Activated naive CD4-positive, alpha-beta T cell treated with anti-CD3 and anti-CD28 coated beads, Interleukin-2, amount 50 U/mL, for 72 hours (primary cell): ENCODE results near the gene PTPRE. TPM values are rescaled to one million over a fixed set of nuclear protein-coding genes. Genes with fewer than 3 reads are reported as not detected.
A peak's percentile ranks its signal among the peaks of the same experiment; 100 is the strongest.

ENCODE experiments used
- ATAC-seq, 2 donors: fragments of 150-1000 bp; cut with Tn5 transposase; 2 replicates each; pipeline ENCODE4 v1.10.0; 2021; ENCODE audit warnings: mild to moderate bottlenecking in 2 of 2, moderate library complexity in 2 of 2
- DNase-seq, 2 donors: peaks; one replicate each; pipeline ENCODE4 v3.0.0; 2021 to 2022; ENCODE audit warnings: low spot score in 2 of 2
- H3K27ac Mint-ChIP-seq, 2 donors: one replicate each; pipeline ENCODE4 v1.8.0; 2022; ENCODE audit warnings: mild to moderate bottlenecking in 2 of 2, mixed read lengths in 2 of 2
- H3K36me3 Mint-ChIP-seq, 2 donors: one replicate each; pipeline ENCODE4 v1.8.0; 2022; ENCODE audit warnings: mixed read lengths in 2 of 2
- H3K9me3 Mint-ChIP-seq, 2 donors: one replicate each; pipeline ENCODE4 v1.8.0; 2022; ENCODE audit warnings: mixed read lengths in 2 of 2
- total RNA-seq, 2 donors: library from RNA; stranded (reverse); gene quantifications; one replicate each; pipeline ENCODE4 v1.2.3, GENCODE V29; 2022

PTPRE gene
- total RNA-seq, 2 donors from 2014 or later, result 28.4 to 55.5 TPM

DNA sequence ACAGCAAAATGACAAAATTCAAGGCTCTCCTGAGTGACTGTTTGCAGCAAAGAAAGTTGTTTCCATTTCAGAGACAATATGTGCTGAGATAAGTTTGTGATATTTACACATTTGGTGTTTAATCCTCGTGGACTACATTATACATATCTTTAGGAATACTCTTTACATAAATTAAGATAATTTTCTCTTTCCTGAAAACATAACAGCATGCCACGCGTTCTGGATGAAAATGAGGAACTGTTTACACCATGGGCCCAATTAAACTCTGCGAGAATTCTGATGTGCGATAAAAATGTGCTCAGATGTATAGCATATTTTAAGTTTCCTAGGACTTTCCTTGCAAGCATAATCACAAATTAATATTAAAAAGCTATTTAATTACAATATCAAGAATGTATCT, 26.4 kb downstream of the PTPRE start:
- DNase-seq (no peak), ATAC-seq (no peak)
- no peaks in the 10 kb centered on the region for H3K9me3 Mint-ChIP-seq
- H3K36me3 Mint-ChIP-seq, result no peaks in the 10 kb centered on the region
- H3K27ac Mint-ChIP-seq, result no peak overlapping the region

DNA sequence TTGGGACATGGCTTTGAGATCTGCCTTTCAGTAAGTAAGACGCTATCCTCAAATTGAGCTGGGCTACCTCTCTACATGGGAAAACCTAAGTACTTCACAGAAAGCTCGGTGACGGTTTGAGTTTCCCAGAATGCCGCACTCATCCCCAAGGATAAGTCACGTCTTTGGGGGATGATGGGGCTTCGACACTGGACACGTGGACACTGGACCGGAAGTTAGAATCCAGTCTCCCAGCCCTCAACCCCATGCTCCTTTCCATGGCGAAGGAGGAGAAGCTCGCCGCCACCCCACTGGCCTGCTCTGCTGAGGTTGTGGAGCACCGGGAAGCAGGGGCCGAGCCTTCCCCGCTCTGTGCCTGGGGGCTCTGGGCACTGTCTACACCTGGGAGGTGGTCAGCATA, 27.5 kb downstream of the PTPRE start:
- Mint-ChIP-seq H3K27ac (no peak overlapping the region), H3K9me3 (no peaks in the 10 kb centered on the region), H3K36me3 (no peaks in the 10 kb centered on the region)
- no peak for ATAC-seq
- no peak for DNase-seq

DNA sequence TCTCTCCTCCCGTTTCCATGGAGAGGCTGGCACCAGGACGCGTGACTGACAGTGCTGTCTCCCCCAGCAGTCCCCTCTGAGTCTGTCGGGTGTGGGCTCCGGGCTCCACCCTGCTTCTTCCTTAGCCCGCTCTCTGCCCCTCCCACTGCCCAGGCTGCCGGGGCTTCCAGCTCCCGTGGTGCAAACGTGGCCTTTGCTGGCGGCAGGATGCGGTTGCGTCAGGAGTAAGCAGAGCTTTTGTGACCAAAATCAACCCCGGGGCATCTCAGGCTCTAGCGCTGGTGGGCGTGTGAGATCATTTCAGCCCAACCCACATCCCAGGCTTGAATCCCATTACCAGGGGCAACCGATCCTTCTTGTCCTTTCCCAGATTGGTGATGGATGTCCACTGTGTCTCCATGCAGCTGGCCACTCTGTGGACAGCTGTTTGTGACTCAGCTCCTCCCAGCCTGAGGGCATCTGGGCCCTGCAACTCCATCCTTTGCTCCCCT, 28.2 kb downstream of the PTPRE start:
- H3K9me3 Mint-ChIP-seq, result no peaks in the 10 kb centered on the region
- ATAC-seq (no peak), DNase-seq (no peak)
- peak overlapping the region in 1 of 2 donors; percentile 43 for H3K27ac Mint-ChIP-seq
- no peaks in the 10 kb centered on the region for H3K36me3 Mint-ChIP-seq

DNA sequence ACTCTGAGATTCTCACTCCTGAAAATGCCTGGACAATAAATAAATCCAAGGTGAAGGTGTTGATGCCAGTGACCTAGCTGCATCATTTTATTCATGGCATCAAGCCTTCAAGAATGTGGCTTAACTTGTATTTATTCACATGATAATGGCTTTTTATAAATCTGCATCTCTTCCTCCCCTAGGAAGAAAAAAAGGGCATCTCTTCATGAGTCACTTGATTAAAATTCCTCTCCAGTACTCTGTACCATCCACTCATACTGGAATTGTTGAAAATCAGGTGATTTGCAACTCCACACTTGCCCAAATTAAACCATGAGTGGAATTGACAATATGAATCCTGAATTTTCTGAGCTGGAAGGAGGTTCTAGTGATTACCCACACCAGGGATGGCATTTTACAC, 30.2 kb downstream of the PTPRE start:
- Mint-ChIP-seq H3K9me3 (no peaks in the 10 kb centered on the region), H3K27ac (no peak overlapping the region), H3K36me3 (no peaks in the 10 kb centered on the region)
- DNase-seq, result no peak
- ATAC-seq, result no peak

DNA sequence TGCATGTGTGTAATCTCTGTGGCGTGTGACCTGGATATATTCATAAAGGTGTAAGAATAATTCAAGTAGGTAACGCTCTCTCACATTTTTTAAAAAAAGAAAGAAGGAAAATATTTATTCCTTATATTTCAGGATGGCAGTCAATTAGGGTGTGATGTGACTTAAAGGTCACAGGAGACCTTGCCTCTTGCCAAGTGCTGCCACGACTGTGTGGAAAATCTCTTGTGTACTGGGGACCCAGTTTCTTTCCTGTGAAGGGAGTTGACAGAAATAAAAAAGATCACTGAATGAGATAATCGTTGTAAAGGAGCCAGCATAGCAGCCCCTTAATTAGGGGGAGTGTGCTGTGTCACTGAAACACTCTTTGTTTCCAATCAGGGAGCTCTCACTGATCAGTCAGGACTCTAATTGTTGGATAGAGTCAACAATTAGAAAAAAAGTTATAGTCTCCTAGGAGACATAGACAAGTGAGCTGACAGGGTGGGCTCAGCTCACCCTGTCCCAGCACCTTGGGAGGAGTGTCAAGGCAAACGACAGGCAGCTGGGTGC, 31.1 kb downstream of the PTPRE start:
- ATAC-seq, result no peak
- Mint-ChIP-seq H3K9me3 (no peaks in the 10 kb centered on the region), H3K27ac (no peak overlapping the region), H3K36me3 (no peaks in the 10 kb centered on the region)
- DNase-seq, result no peak

DNA sequence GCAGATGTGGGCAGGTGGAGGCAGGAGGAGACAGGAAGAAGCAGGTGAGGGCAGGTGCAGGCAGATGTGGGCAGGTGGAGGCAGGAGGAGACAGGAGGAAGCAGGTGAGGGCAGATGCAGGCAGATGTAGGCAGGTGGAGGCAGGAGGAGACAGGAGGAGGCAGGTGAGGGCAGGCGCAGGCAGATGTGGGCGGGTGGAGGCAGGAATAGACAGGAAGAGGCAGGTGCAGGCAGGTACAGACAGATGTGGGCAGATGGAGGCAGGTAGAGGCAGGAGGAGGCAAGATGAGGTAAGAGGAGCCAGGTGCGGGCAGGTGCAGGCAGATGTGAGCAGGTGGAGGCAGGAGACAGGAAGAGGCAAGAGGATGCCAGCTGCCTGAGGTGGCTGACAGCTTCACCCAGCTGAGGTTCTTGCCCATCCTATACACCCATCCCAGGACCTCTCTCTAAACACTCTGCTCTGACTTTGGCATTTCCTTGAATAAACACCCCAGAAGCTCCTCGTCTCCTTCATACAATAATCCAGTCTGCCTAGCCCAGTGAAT, 33.0 kb downstream of the PTPRE start:
- Mint-ChIP-seq H3K9me3 (peaks cover 5 to 11% of the 10 kb centered on the region in 2 donors), H3K36me3 (no peaks in the 10 kb centered on the region), H3K27ac (peak overlapping the region in 1 of 2 donors; percentile 26)
- DNase-seq, result no peak
- no peak for ATAC-seq

DNA sequence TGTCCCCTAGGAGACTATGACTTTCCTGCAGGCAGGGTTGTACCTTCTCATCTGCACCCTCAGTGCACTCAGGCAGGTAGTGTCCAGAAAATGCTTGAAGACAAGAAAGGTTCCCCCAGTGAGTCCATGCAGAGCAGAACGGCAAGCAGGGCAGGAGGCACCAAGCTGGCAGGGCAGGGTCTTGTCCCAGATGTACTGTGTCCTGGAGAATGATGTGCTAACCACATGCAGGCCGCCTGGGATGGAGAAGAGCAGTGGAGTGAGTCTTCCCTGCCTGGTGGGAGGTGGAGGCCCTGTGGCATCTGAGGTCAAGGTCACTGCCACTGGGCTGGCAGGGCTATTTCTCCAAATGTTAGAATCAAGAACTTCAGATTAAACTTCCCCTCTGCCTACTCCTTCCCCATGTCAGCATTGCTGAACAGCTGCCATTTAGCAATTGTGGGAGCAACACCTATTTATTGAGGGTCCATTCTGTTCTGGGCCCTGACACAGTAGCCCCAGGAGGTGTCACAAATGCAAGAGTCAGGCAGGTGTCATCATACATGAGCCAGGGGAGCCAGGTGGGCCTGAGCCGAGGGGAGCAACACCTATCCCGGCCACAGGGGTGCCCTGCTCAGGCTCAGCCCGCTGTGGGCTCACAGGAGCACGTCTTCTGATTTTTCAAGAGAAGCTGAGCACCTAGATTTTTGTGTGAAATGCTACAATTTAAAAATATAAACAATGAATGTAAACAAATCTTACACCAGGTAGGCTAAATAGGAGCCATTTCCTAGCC, 34.1 kb downstream of the PTPRE start:
- peaks cover 5 to 11% of the 10 kb centered on the region in 2 donors for H3K9me3 Mint-ChIP-seq
- ATAC-seq (no peak), DNase-seq (no peak)
- no peaks in the 10 kb centered on the region for H3K36me3 Mint-ChIP-seq
- no peak overlapping the region for H3K27ac Mint-ChIP-seq

DNA sequence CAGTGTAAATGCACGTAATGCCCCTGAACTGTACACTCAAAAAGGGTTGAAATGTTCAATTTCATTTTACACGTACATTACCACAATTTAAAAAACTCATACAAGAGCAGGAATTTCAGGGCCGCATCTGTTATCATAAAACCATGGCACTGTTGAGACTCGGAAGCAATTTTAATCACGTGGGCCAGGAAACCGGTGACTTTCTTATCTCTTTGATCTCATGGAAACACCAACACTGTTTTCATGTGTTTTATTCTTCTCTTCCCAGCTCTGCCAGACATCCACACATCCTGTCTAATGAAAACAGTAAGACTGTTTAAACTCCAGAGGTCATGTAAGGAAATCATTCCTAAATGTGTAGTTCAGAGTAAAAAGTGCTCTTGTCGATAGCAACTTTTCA, 35.9 kb downstream of the PTPRE start:
- H3K9me3 Mint-ChIP-seq, result peaks cover 5 to 11% of the 10 kb centered on the region in 2 donors
- no peaks in the 10 kb centered on the region for H3K36me3 Mint-ChIP-seq
- DNase-seq, result no peak
- ATAC-seq, result no peak
- H3K27ac Mint-ChIP-seq, result no peak overlapping the region

DNA sequence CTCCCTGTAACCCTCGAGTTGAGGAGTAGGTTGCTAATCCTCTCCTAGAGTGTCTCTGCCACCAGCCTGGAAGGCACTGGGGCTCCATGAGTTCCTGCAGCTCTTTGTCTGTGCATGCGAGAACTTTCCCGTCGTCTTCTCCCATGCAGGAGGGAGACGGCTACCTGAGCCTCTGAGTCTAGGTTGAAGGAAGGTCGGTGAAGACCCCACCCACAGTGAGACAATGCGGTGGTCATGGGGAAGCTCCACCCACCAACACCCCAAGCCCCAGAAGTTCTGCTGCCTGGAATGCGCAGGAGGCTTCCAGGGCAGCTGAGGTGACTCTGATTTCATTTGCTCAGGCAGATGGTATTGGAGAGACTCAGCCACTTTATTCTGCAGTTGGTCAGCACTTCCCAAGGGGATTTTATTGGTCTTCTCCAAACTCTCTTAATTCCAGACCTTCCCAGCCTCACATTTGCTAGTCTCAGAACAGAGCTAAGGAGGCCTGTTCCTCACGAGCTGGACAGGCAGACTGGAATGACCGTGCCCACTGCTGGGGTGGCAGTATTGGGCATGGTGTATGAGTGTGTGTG, 36.5 kb downstream of the PTPRE start:
- Mint-ChIP-seq H3K36me3 (no peaks in the 10 kb centered on the region), H3K9me3 (peaks cover 5 to 11% of the 10 kb centered on the region in 2 donors), H3K27ac (peak overlapping the region in 1 of 2 donors; percentile 61)
- ATAC-seq (no peak), DNase-seq (no peak)

DNA sequence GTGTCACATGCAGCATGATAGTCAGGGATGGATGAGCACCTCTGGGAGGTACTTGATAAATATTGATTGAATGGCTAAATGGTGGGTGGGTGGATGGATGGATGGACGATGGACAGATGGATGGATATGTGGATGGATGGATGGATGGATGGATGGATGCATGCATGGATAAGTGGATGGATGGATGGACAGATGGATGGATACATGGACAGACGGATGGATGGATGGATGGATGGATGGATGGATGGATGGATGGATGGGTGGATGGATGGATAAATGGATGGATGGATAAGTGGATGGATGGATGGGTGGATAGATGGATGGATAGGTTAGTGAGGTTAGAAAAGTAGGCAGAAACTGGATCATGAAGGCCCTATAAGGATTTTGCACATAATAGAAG, 37.4 kb downstream of the PTPRE start:
- peaks cover 5 to 11% of the 10 kb centered on the region in 2 donors for H3K9me3 Mint-ChIP-seq
- peak overlapping the region in 1 of 2 donors; percentile 61 for H3K27ac Mint-ChIP-seq
- DNase-seq (no peak), ATAC-seq (no peak)
- no peaks in the 10 kb centered on the region for H3K36me3 Mint-ChIP-seq

DNA sequence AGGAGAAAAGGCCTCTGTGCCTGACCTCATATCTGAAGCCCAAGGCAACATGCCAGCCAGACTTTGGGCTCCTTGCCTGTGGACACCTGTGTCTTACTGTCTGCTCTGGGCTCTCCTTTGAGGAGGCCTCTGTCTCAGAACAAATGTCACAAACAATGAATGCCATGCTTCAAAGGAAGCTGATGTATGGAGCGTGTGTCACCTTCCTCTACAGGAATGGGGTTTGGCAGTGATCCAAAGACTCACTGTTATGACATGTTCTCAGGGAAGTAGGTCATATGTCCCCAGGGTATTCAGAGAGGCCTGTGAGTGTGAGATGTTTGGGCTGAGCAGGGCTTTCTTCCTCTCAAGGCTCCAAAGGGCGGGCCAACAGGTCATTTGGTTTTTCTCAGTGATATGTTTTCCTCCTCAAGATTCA, 38.4 kb downstream of the PTPRE start:
- ATAC-seq, result peak; percentile 89 to 90

DNA sequence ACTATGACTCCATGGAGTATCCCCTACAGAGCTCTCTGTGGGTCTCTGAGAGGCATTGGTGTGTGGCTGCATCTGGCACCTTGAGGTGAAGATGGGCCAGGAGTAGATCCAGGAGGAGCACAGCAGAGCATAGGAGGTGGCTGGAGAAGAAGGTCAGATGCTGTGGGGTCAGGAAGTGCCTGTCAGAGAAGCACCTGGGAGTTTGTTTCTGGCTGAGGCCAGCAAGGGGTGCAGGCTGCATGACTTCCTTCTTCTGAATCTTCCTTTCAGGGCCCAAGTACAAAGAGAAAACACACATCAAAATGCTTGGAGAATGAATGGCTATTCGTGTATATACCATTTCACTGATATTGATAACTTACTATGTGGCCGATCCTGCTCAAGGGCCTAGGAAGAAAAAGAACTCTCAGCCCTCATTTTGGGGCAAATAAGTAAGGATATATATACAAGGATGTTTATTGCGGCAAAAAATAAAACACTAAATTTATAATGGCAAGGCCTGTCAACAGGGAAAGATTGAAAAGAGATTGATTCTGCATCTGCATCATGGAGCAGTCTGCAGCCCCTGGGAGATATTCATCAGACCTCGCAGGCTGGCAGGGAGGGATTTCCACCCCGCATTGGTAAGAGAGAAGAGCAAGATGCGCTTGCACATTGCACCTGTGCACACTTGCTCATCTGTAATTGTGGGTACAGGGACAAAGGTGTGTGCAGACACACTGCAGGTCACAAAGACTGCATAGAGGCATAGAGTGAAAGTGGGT, 39.2 kb downstream of the PTPRE start:
- peak overlapping the region; percentile 61 to 70 for H3K27ac Mint-ChIP-seq

More for the DNA sequence above, 38.4 kb downstream of the PTPRE start:
- Mint-ChIP-seq H3K27ac (peak overlapping the region in 1 of 2 donors; percentile 61), H3K36me3 (no peaks in the 10 kb centered on the region), H3K9me3 (peaks cover 5 to 11% of the 10 kb centered on the region in 2 donors)
- peak in 1 of 2 donors; percentile 18 for DNase-seq

DNA sequence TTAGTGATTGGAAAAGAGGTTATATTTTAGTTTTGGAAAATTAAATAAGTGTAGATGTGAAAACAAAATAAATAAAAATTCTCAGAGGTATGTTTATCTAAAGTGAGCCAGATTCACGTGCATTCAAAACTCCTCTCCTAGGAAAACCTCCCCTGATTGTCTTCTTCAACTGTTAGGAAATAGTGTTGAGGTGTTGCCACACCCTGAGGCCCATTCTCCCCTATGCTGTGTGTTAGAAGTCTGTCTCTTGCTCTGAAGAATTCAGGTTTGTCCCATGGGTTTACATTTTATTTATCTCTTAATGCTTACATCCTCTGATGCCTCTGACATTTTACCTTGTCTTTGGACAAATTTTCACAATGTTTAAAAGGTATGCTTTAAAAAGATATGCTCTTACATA, 40.3 kb downstream of the PTPRE start:
- Mint-ChIP-seq H3K36me3 (no peaks in the 10 kb centered on the region), H3K9me3 (peaks cover 5 to 11% of the 10 kb centered on the region in 2 donors), H3K27ac (no peak overlapping the region)
- no peak for DNase-seq
- ATAC-seq, result no peak

More for the DNA sequence above, 39.2 kb downstream of the PTPRE start:
- ATAC-seq, result peak in 1 of 2 donors; percentile 27
- Mint-ChIP-seq H3K36me3 (no peaks in the 10 kb centered on the region), H3K9me3 (peaks cover 5 to 11% of the 10 kb centered on the region in 2 donors)
- DNase-seq, result no peak

DNA sequence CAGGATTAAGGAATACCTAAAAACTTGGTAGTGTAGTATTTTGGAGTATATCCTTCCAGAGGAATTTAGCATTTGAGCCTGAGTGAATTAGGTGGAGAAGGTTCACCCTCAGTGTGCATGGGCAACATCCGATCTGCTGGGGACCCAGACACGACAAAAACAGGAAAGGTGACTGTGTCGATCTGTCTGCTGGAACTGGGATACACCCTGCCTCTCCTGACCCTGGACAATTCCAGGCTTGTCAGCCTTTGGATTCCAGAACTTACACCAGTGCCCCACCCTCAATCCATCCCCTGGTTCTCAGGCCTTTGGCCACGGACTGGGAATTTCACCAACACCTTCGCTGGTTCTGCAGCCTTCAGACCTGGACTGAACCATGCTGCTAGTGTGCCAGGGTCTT, 41.9 kb downstream of the PTPRE start:
- no peak for DNase-seq
- no peak overlapping the region for H3K27ac Mint-ChIP-seq
- H3K9me3 Mint-ChIP-seq, result peaks cover 5 to 9% of the 10 kb centered on the region in 2 donors
- no peak for ATAC-seq
- no peaks in the 10 kb centered on the region for H3K36me3 Mint-ChIP-seq

DNA sequence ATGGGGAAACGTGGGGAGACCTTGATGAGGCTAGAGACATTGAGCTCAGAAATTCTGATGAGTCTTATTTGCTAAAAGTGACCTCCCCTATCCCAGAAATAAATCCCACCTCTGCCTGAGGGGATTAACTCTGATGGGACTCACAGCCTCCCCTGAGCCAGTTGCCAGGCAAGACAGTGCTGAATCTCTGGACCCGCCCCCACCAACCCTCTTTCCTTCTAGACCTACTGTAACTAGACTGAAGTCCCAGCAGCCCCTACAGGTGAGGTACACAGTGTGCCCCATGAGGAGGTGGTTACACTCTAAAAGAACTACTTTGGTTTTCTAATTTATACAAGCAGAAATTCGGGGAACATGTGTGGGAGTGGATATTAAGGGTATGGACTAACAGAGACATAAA, 42.9 kb downstream of the PTPRE start:
- no peak for DNase-seq
- no peaks in the 10 kb centered on the region for H3K9me3 Mint-ChIP-seq
- H3K36me3 Mint-ChIP-seq, result no peaks in the 10 kb centered on the region
- peak overlapping the region in 1 of 2 donors; percentile 47 for H3K27ac Mint-ChIP-seq
- ATAC-seq, result no peak

DNA sequence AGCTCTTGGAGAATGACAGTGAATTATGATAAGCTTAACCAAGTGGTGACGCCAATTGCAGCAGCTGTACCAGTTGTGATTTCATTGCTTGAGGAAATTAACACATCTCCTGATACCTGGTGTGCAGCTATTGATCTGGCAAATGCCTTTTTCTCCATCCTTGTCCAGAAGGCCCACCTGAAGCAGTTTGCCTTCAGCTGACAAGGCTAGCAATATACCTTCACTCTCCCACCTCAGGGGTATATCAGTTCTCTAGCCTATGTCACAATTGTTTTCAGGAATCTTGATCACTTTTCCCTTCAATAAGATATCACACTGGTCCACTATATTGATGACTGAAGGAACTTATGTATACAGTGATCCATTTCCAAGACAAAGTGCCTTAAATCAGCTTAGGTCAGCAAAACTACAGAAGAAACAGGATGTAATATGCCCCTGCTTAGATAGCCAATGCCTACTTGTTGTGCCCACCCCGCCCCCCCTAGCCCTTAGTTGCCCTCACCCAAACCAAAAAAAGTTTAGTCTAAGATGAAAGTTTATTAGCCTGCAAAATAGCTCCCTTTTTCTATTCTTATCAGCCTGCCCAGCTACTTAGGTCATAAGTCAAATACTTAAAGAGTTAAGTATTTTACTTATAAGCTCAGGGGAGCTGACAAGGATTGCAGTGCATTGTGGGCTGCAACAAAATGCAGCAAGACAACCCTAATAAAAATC, 45.1 kb downstream of the PTPRE start:
- DNase-seq (no peak), ATAC-seq (no peak)
- peaks cover 4% of the 10 kb centered on the region in 2 donors for H3K9me3 Mint-ChIP-seq
- peaks cover 0 to 5% of the 10 kb centered on the region in 2 donors for H3K36me3 Mint-ChIP-seq
- H3K27ac Mint-ChIP-seq, result no peak overlapping the region
